ENCODE measurements around the gene SUSD1. TPM values are rescaled to one million over a fixed set of nuclear protein-coding genes. Genes with fewer than 3 reads are reported as not detected.

SUSD1 gene
- total and polyA plus RNA-seq, 2 of the 13 experiments (the other 11 are each of a cell fraction or from before 2014, with no cell fraction given) = 25.9 to 32.3 TPM

- TF ChIP-seq ATF6 (CRISPR knock-in tag; conservative IDR thresholded peaks at IDR 0.05) = no peak
Measured at GRCh38 chr9:112075009-112075378, 100.1 kb downstream of the SUSD1 start (continued).

- in situ Hi-C loops (cut with HindIII; ENCODE audit: extremely low pct_ligation_motif_present, low pct_unique_long_range_greater_than_20kb) (loop anchor here (5.0 to 25.0 kb wide), 2 partner anchors 312 to 638 kb away; partner anchors contain the start of gene INIP), intact Hi-C loops (cut with micrococcal nuclease; ENCODE audit: unreplicated experiment) (loop anchor here (1.0 to 10.0 kb wide), 4 partner anchors 100 to 314 kb away; partner anchors contain the start of gene UGCG)
- ChIA-PET POLR2A (no interaction called here), CTCF (ENCODE audit: low intra/inter-chr PET ratio, low total read pairs) (interaction anchor here (3.3 kb wide), 1 partner anchor 314 kb away, joined by 42 read pairs; no protein-coding TSS in a partner anchor)
- H3K27ac ChIP-seq (ENCODE audit: extremely low read length, insufficient read depth, low read length) = no peak overlapping the region
- no peak overlapping the region for H2AFZ ChIP-seq (ENCODE audit: low read length)
- no peak overlapping the region for H3K4me3 ChIP-seq (replicated peaks in 1 of 3; ENCODE audit: insufficient read depth in 1 of 3, low read depth in 2 of 3, low read length in 3 of 3)
- no peaks in the 10 kb centered on the region for H3K27me3 ChIP-seq (ENCODE audit: control insufficient read depth in 1 of 2, insufficient read depth in 2 of 2, low read length in 2 of 2)
- 92% methylated on average over 11 of the region's 11 CpGs for WGBS (ENCODE audit: low lambda C conversion rate)
- H3K9me3 ChIP-seq (ENCODE audit: low read length) = no peaks in the 10 kb centered on the region
- peak; percentile 40 for DNase-seq (ENCODE audit: low spot score)
- H3K4me2 ChIP-seq (ENCODE audit: low read depth, low read length) = no peak overlapping the region
- H3K4me1 ChIP-seq (ENCODE audit: insufficient read depth, low read length) = peaks cover 16% of the 10 kb centered on the region
- no peaks in the 10 kb centered on the region for H4K20me1 ChIP-seq (ENCODE audit: insufficient read depth, low read length)
- peaks cover 3 to 18% of the 10 kb centered on the region in 2 experiments; a peak in 3 of 5 replicates for H3K36me3 ChIP-seq (replicated peaks in 1 of 2; ENCODE audit: control insufficient read depth in 1 of 2, insufficient read depth in 2 of 2, low read length in 2 of 2)
- peak; percentile 89 for FAIRE-seq
- BruUV-seq (replicated peaks) = no TSS peak
- H3K9ac ChIP-seq (ENCODE audit: insufficient read depth, low read depth, low read length) = no peak overlapping the region
- peak; percentile 70 for ATAC-seq
- H3K79me2 ChIP-seq (ENCODE audit: insufficient read depth, low read length) = no peaks in the 10 kb centered on the region
- TF ChIP-seq SMC3 (IDR thresholded peaks at IDR 0.05; ENCODE audit: low read length) = peak; percentile 98
- TF ChIP-seq RNF2 (conservative IDR thresholded peaks at IDR 0.05; ENCODE audit: low read depth) = no peak
- TF ChIP-seq ZNF543 (CRISPR knock-in tag; IDR thresholded peaks at IDR 0.05) = no peak
- peak; percentile 91 for TF ChIP-seq STAG1 (CRISPR knock-in tag; IDR thresholded peaks at IDR 0.05)
- TF ChIP-seq CTCF (CRISPR knock-in tag; IDR thresholded peaks at IDR 0.05) = peak; percentile 82
- no peak for TF ChIP-seq ZNF678 (CRISPR knock-in tag; IDR thresholded peaks at IDR 0.05)
- TF ChIP-seq ZNF567 (CRISPR knock-in tag; IDR thresholded peaks at IDR 0.05; ENCODE audit: borderline replicate concordance) = no peak
- TF ChIP-seq KDM2A (CRISPR knock-in tag; IDR thresholded peaks at IDR 0.05; ENCODE audit: borderline replicate concordance, low read depth) = no peak
- TF ChIP-seq MLLT10 (CRISPR knock-in tag; IDR thresholded peaks at IDR 0.05) = no peak
- TF ChIP-seq MAFG (CRISPR knock-in tag; IDR thresholded peaks at IDR 0.05) = no peak
- TF ChIP-seq NR3C1 (CRISPR knock-in tag; IDR thresholded peaks at IDR 0.05) = no peak
- no peak for TF ChIP-seq ARID2 (CRISPR knock-in tag; IDR thresholded peaks at IDR 0.05; ENCODE audit: borderline replicate concordance)
- TF ChIP-seq ZNF367 (CRISPR knock-in tag; IDR thresholded peaks at IDR 0.05; ENCODE audit: borderline replicate concordance) = no peak
- TF ChIP-seq RAD21 (CRISPR knock-in tag; IDR thresholded peaks at IDR 0.05) = peak; percentile 80
- TF ChIP-seq GFI1 (CRISPR knock-in tag; IDR thresholded peaks at IDR 0.05; ENCODE audit: borderline replicate concordance) = no peak
- TF ChIP-seq TEF (CRISPR knock-in tag; IDR thresholded peaks at IDR 0.05) = no peak
- TF ChIP-seq NCOA2 (CRISPR knock-in tag; IDR thresholded peaks at IDR 0.05) = no peak
- TF ChIP-seq SCMH1 (CRISPR knock-in tag; IDR thresholded peaks at IDR 0.05; ENCODE audit: borderline replicate concordance) = no peak
- TF ChIP-seq CHCHD3 (CRISPR knock-in tag; IDR thresholded peaks at IDR 0.05) = no peak
Measured at GRCh38 chr9:112074250-112075008, 100.7 kb downstream of the SUSD1 start.

Data from HepG2 (cell line).